ENCODE data around the gene SASS6. TPM values are rescaled to one million over a fixed set of nuclear protein-coding genes. Genes with fewer than 3 reads are reported as not detected.

SASS6 gene
- polyA plus RNA-seq, 1 of the 3 experiments (the other 2 are of a cell fraction) = 0.48 TPM

- Histone ChIP-seq H4K20me1 (ENCODE audit: insufficient read depth) (no peaks in the 10 kb centered on the region), H2AFZ (ENCODE audit: low read depth) (no peak overlapping the region), H3K27ac (ENCODE audit: low read depth in 2 of 2, low read length in 1 of 2) (no peak overlapping the region), H3K27me3 (ENCODE audit: insufficient read depth) (no peaks in the 10 kb centered on the region), H3K9me2 (no peaks in the 10 kb centered on the region), H3F3A (replicated peaks; ENCODE audit: insufficient read depth) (peaks cover 7% of the 10 kb centered on the region), H3K4me1 (ENCODE audit: control insufficient read depth in 1 of 2, insufficient read depth in 2 of 2, low read depth in 1 of 2, low read length in 1 of 2) (peaks cover 0 to 4% of the 10 kb centered on the region in 2 experiments; a peak in 1 of 4 replicates), H3K79me2 (ENCODE audit: insufficient read depth) (peaks cover 5% of the 10 kb centered on the region; the same call in 1 of the 2 replicates), H3K4me3 (ENCODE audit: low read depth in 2 of 2, low read length in 1 of 2) (no peak overlapping the region), H3K9ac (no peak overlapping the region), H3K36me3 (replicated peaks in 1 of 2; ENCODE audit: control insufficient read depth in 1 of 2, insufficient read depth in 2 of 2, low read length in 1 of 2) (peaks cover 62% of the 10 kb centered on the region in 2 experiments), H3K4me2 (no peak overlapping the region), H3K9me3 (no peaks in the 10 kb centered on the region)
- 97% methylated on average over 5 of the region's 5 CpGs for WGBS (ENCODE audit: low lambda C conversion rate)
- TF ChIP-seq RAD21 (IDR thresholded peaks at IDR 0.05; ENCODE audit: low read length) (no peak), TAF1 (IDR thresholded peaks at IDR 0.05; ENCODE audit: borderline replicate concordance, low read depth, low read length) (no peak), GABPA (IDR thresholded peaks at IDR 0.05; ENCODE audit: low read depth) (no peak), MEF2A (IDR thresholded peaks at IDR 0.05; ENCODE audit: borderline replicate concordance, low read depth) (no peak)
- ChIA-PET POLR2A (no interaction called here), CTCF (no interaction called here)
- no peak for DNase-seq
Observed at GRCh38 chr1:100077531-100077930, 55.2 kb downstream of the SASS6 start.

DNA sequence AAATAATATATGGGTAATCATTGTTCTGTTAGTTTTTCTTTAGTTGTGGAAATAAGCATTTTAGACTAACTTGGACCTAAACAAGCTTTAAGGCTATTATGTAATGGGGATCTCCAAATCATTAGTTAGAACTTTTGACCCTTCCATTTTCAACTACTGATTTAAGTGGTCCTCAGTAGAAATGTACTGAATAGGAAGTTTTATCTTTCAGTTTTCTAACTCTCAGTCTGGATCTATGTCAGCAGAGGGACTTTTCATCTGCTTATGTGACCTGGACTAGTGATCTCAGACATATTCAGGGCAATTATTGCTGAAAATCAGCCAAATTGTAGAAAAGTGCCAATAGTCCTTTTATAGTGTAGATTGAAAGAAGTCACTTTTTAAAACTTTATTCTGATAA lies 56.0 kb downstream of the SASS6 start:
- CTCF ChIA-PET = no interaction called here
- no peak overlapping the region for H3K4me3 ChIP-seq (ENCODE audit: low read depth in 2 of 2, low read length in 1 of 2)
- no peak for DNase-seq
- H2AFZ ChIP-seq (ENCODE audit: low read depth) = no peak overlapping the region
- H3K36me3 ChIP-seq (replicated peaks in 1 of 2; ENCODE audit: control insufficient read depth in 1 of 2, insufficient read depth in 2 of 2, low read length in 1 of 2) = peaks cover 59 to 61% of the 10 kb centered on the region in 2 experiments
- no peaks in the 10 kb centered on the region for H3K27me3 ChIP-seq (ENCODE audit: insufficient read depth)
- no peak overlapping the region for H3K4me2 ChIP-seq
- peaks cover 0 to 4% of the 10 kb centered on the region in 2 experiments; a peak in 1 of 4 replicates for H3K4me1 ChIP-seq (ENCODE audit: control insufficient read depth in 1 of 2, insufficient read depth in 2 of 2, low read depth in 1 of 2, low read length in 1 of 2)
- POLR2A ChIA-PET = no interaction called here
- no peaks in the 10 kb centered on the region for H4K20me1 ChIP-seq (ENCODE audit: insufficient read depth)
- peaks cover 5% of the 10 kb centered on the region; the same call in 1 of the 2 replicates for H3K79me2 ChIP-seq (ENCODE audit: insufficient read depth)
- no peaks in the 10 kb centered on the region for H3K9me3 ChIP-seq
- TF ChIP-seq EP300 (IDR thresholded peaks at IDR 0.05; ENCODE audit: borderline replicate concordance in 1 of 2, low read depth in 1 of 2, low read length in 1 of 2) (no peak), USF2 (IDR thresholded peaks at IDR 0.05; ENCODE audit: borderline replicate concordance, low read depth, low read length) (no peak)
- no peaks in the 10 kb centered on the region for H3K9me2 ChIP-seq
- H3K9ac ChIP-seq = no peak overlapping the region
- H3K27ac ChIP-seq (ENCODE audit: low read depth in 2 of 2, low read length in 1 of 2) = no peak overlapping the region
- peaks cover 7% of the 10 kb centered on the region for H3F3A ChIP-seq (replicated peaks; ENCODE audit: insufficient read depth)

GRCh38 chr1:100076319-100076718 lies 56.4 kb downstream of the SASS6 start:
- WGBS (ENCODE audit: low lambda C conversion rate) = 96% methylated on average over 2 of the region's 2 CpGs

More at GRCh38 chr1:100076319-100076718, 56.4 kb downstream of the SASS6 start:
- ChIA-PET CTCF (interaction anchor here (1.2 kb wide), 1 partner anchor 387 kb away, joined by 3 read pairs; no protein-coding TSS in a partner anchor), POLR2A (no interaction called here)
- no peak overlapping the region for H3K4me2 ChIP-seq
- H3K27ac ChIP-seq (ENCODE audit: low read depth in 2 of 2, low read length in 1 of 2) = no peak overlapping the region
- peaks cover 0 to 4% of the 10 kb centered on the region in 2 experiments; a peak in 1 of 4 replicates for H3K4me1 ChIP-seq (ENCODE audit: control insufficient read depth in 1 of 2, insufficient read depth in 2 of 2, low read depth in 1 of 2, low read length in 1 of 2)
- peaks cover 7% of the 10 kb centered on the region for H3F3A ChIP-seq (replicated peaks; ENCODE audit: insufficient read depth)
- TF ChIP-seq TCF12 (IDR thresholded peaks at IDR 0.05) (no peak), EP300 (IDR thresholded peaks at IDR 0.05; ENCODE audit: borderline replicate concordance in 1 of 2, low read depth in 1 of 2, low read length in 1 of 2) (no peak), JUND (IDR thresholded peaks at IDR 0.05) (no peak), MAX (IDR thresholded peaks at IDR 0.05; ENCODE audit: low read depth) (no peak), FOSL2 (IDR thresholded peaks at IDR 0.05; ENCODE audit: borderline replicate concordance, low read depth) (no peak), GATA2 (CRISPR knock-in tag; IDR thresholded peaks at IDR 0.05) (no peak), FOXM1 (IDR thresholded peaks at IDR 0.05; ENCODE audit: low read depth) (no peak), FOXJ3 (CRISPR knock-in tag; IDR thresholded peaks at IDR 0.05) (no peak)
- TF ChIP-seq, protein P1, sequence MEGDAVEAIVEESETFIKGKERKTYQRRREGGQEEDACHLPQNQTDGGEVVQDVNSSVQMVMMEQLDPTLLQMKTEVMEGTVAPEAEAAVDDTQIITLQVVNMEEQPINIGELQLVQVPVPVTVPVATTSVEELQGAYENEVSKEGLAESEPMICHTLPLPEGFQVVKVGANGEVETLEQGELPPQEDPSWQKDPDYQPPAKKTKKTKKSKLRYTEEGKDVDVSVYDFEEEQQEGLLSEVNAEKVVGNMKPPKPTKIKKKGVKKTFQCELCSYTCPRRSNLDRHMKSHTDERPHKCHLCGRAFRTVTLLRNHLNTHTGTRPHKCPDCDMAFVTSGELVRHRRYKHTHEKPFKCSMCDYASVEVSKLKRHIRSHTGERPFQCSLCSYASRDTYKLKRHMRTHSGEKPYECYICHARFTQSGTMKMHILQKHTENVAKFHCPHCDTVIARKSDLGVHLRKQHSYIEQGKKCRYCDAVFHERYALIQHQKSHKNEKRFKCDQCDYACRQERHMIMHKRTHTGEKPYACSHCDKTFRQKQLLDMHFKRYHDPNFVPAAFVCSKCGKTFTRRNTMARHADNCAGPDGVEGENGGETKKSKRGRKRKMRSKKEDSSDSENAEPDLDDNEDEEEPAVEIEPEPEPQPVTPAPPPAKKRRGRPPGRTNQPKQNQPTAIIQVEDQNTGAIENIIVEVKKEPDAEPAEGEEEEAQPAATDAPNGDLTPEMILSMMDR (IDR thresholded peaks at IDR 0.05) = no peak
- TF ChIP-seq, protein P2, sequence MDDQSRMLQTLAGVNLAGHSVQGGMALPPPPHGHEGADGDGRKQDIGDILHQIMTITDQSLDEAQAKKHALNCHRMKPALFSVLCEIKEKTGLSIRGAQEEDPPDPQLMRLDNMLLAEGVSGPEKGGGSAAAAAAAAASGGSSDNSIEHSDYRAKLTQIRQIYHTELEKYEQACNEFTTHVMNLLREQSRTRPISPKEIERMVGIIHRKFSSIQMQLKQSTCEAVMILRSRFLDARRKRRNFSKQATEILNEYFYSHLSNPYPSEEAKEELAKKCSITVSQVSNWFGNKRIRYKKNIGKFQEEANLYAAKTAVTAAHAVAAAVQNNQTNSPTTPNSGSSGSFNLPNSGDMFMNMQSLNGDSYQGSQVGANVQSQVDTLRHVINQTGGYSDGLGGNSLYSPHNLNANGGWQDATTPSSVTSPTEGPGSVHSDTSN (IDR thresholded peaks at IDR 0.05) = no peak
- H3K79me2 ChIP-seq (ENCODE audit: insufficient read depth) = peaks cover 5% of the 10 kb centered on the region; the same call in 1 of the 2 replicates
- no peaks in the 10 kb centered on the region for H3K9me3 ChIP-seq
- DNase-seq = no peak
- H4K20me1 ChIP-seq (ENCODE audit: insufficient read depth) = no peaks in the 10 kb centered on the region
- peaks cover 59 to 63% of the 10 kb centered on the region in 2 experiments for H3K36me3 ChIP-seq (replicated peaks in 1 of 2; ENCODE audit: control insufficient read depth in 1 of 2, insufficient read depth in 2 of 2, low read length in 1 of 2)
- no peak overlapping the region for H3K9ac ChIP-seq
- H3K27me3 ChIP-seq (ENCODE audit: insufficient read depth) = no peaks in the 10 kb centered on the region
- H3K4me3 ChIP-seq (ENCODE audit: low read depth in 2 of 2, low read length in 1 of 2) = no peak overlapping the region
- no peaks in the 10 kb centered on the region for H3K9me2 ChIP-seq
- no peak overlapping the region for H2AFZ ChIP-seq (ENCODE audit: low read depth)
